Endodermal cell (in vitro differentiated cells): ENCODE measurements around the gene MLN. TPM values are rescaled to one million over a fixed set of nuclear protein-coding genes. Genes with fewer than 3 reads are reported as not detected.

Experiments
- DNase-seq: peaks from one replicate; pipeline ENCODE4 v3.0.0-alpha.2; 2017
- H3K27ac ChIP-seq: 2 replicates; pipeline ENCODE4 v1.5.1; 2013; ENCODE audit warnings: mild to moderate bottlenecking, low read depth, low read length, moderate library complexity
- H3K27me3 ChIP-seq: 2 replicates; pipeline ENCODE4 v1.6.1; 2013; ENCODE audit warnings: mild to moderate bottlenecking, low read length, moderate library complexity; ENCODE audit not compliant: insufficient read depth, control insufficient read depth, poor library complexity, severe bottlenecking
- H3K36me3 ChIP-seq: 2 replicates; pipeline ENCODE4 v1.7.0; 2013; ENCODE audit warnings: mild to moderate bottlenecking, low read length, moderate library complexity; ENCODE audit not compliant: control insufficient read depth, insufficient read depth
- H3K4me1 ChIP-seq: one replicate; pipeline ENCODE4 v1.7.0; 2013; ENCODE audit warnings: low read length; ENCODE audit not compliant: control insufficient read depth, insufficient read depth
- H3K4me3 ChIP-seq: 2 replicates; pipeline ENCODE4 v1.5.1; 2013; ENCODE audit warnings: mild to moderate bottlenecking, low read length, moderate library complexity
- H3K9ac ChIP-seq: 2 replicates; pipeline ENCODE4 v1.6.1; 2013; ENCODE audit warnings: mild to moderate bottlenecking, low read length, moderate library complexity; ENCODE audit not compliant: poor library complexity, severe bottlenecking; ENCODE audit errors: extremely low read depth
- H3K9me3 ChIP-seq: 2 replicates; pipeline ENCODE4 v1.6.1; 2013; ENCODE audit warnings: mild to moderate bottlenecking, low read length, moderate library complexity; ENCODE audit not compliant: control insufficient read depth
- H3K27ac Mint-ChIP-seq: 2 replicates; pipeline ENCODE4 v1.8.0; 2020; ENCODE audit warnings: mixed read lengths
- H3K27me3 Mint-ChIP-seq: 2 replicates; pipeline ENCODE4 v1.8.0; 2021; ENCODE audit warnings: mild to moderate bottlenecking, mixed read lengths; ENCODE audit not compliant: insufficient read depth
- H3K36me3 Mint-ChIP-seq: 2 replicates; pipeline ENCODE4 v1.8.0; 2020; ENCODE audit warnings: low read depth, mixed read lengths
- H3K4me1 Mint-ChIP-seq: 2 replicates; pipeline ENCODE4 v1.8.0; 2020; ENCODE audit warnings: mixed read lengths
- H3K4me3 Mint-ChIP-seq: 2 replicates; pipeline ENCODE4 v1.8.0; 2020; ENCODE audit warnings: mild to moderate bottlenecking, moderate library complexity, mixed read lengths
- H3K9me3 Mint-ChIP-seq: 2 replicates; pipeline ENCODE4 v1.8.0; 2020; ENCODE audit warnings: mild to moderate bottlenecking, mixed read lengths
- whole genome bisulfite sequencing, 2 experiments: methylation state at CpG; one replicate each; pipeline versions ENCODE4 v1.1.5 to v1.1.7; 2013; ENCODE audit warnings: missing lambda C conversion rate in 2 of 2, mixed read lengths in 1 of 2; ENCODE audit not compliant: insufficient coverage in 1 of 2, insufficient read length in 1 of 2; 5-methylcytosine and 5-hydroxymethylcytosine counted together
- total RNA-seq, 2 donors: library from RNA; stranded (reverse); fragmentation: NEBNext Ultra II Directional in 1 of 2; extraction: Animal tissue kit (Norgen Biotek cat#: 25700) in 1 of 2; gene quantifications; 2 replicates in 1 of 2; 3 replicates in 1 of 2; pipeline ENCODE4 v1.2.1, GENCODE V29; 2021
- TF ChIP-seq, protein P1 (sequence below): fragments of 200-600 bp; sonication (generic); conservative IDR thresholded peaks from 2 replicates; pipeline ENCODE4 v1.5.0; 2021; ENCODE audit warnings: antibody characterized with exemption, mild to moderate bottlenecking

MLN gene
- total RNA-seq, 2 donors from 2014 or later = not detected

DNA sequence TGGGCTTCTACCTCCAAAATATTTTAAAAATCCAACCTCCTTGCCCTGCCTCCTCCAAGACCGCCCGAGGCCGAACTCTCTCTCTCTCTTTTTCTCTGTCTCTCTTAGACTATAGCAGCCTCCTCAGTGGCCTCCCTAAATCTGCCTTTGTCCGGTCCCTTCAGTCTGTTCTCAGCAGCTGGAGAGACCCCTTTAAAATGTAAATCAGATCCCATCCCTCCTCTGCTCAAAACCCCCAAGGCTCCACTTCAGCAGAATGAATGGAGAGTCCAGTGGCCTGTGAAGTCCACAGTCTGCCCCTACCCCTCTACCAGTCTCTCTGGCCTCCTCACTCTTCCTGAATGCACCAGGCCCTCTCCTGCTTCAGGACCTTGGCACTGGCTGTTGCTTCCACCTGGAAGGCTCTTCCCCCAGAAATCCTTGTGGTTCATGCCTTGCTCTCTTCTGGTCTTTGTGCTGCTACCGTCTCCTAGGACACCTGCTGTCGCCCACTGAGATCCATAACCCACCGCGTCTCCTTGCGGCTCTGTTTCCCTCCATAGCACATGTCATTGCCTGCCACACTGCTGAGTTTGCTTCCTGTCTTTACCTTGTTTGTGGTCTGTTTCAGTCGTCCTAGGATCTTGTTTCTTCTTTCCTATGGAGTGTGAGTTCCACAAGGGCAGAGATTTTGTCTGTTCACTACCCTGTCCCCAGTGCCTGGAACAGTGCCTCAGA, 6.0 kb downstream of the MLN start:
- peaks cover 12% of the 10 kb centered on the region for H3K27me3 Mint-ChIP-seq
- Histone ChIP-seq H3K4me1 (peaks cover 4% of the 10 kb centered on the region), H3K9ac (no peak overlapping the region), H3K27me3 (no peaks in the 10 kb centered on the region), H3K36me3 (no peaks in the 10 kb centered on the region), H3K4me3 (no peak overlapping the region), H3K9me3 (no peaks in the 10 kb centered on the region), H3K27ac (peak overlapping the region; percentile 51)
- no peaks in the 10 kb centered on the region for H3K36me3 Mint-ChIP-seq
- no peak overlapping the region for H3K27ac Mint-ChIP-seq
- TF ChIP-seq, protein P1, sequence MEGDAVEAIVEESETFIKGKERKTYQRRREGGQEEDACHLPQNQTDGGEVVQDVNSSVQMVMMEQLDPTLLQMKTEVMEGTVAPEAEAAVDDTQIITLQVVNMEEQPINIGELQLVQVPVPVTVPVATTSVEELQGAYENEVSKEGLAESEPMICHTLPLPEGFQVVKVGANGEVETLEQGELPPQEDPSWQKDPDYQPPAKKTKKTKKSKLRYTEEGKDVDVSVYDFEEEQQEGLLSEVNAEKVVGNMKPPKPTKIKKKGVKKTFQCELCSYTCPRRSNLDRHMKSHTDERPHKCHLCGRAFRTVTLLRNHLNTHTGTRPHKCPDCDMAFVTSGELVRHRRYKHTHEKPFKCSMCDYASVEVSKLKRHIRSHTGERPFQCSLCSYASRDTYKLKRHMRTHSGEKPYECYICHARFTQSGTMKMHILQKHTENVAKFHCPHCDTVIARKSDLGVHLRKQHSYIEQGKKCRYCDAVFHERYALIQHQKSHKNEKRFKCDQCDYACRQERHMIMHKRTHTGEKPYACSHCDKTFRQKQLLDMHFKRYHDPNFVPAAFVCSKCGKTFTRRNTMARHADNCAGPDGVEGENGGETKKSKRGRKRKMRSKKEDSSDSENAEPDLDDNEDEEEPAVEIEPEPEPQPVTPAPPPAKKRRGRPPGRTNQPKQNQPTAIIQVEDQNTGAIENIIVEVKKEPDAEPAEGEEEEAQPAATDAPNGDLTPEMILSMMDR = no peak
- DNase-seq = no peak
- WGBS, 2 experiments = 82 to 83% methylated on average over 7 to 10 of the region's 10 CpGs
- peaks cover 9% of the 10 kb centered on the region for H3K4me1 Mint-ChIP-seq
- H3K4me3 Mint-ChIP-seq = no peak overlapping the region
- H3K9me3 Mint-ChIP-seq = no peaks in the 10 kb centered on the region

DNA sequence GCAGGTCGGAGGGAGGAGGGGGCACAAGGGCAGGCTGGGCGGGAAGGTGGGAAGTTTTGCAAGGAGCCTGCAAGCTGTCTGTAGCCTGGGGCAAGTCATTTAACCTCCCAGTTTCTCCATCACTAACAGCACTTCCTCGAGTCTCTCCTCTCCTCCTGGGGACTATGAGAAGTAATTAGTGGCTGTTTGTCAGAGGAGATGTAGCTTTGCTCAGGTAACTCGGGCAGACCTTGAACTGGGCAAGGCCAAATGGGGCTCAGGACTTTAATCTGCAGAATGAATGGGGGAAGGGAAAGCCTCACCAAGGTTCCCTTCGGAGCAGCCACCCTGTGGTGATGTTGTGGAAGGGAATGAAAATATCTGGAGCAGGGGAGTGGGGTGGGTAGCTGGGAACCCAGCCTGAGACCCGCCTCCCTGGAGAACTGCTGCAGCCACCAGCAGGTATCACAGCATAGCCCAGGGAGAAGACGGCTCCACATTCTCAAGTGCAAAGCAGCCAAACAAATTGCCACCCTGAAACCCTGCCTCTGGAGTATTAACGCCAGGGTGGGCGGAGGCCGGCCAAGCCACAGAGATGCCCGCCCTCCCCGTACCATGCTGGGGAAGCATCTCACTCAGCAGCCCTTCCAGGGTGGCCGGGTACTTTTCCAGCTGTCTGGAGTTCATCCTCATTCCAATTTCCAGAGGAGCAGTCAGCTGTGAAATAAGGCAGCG, 8.7 kb downstream of the MLN start:
- Histone ChIP-seq H3K4me3 (no peak overlapping the region), H3K27me3 (no peaks in the 10 kb centered on the region), H3K9me3 (no peaks in the 10 kb centered on the region), H3K27ac (no peak overlapping the region), H3K36me3 (no peaks in the 10 kb centered on the region), H3K4me1 (peaks cover 4% of the 10 kb centered on the region), H3K9ac (no peak overlapping the region)
- Mint-ChIP-seq H3K36me3 (no peaks in the 10 kb centered on the region), H3K27me3 (peaks cover 13% of the 10 kb centered on the region), H3K4me1 (peaks cover 25% of the 10 kb centered on the region), H3K4me3 (no peak overlapping the region), H3K9me3 (no peaks in the 10 kb centered on the region), H3K27ac (no peak overlapping the region)
- TF ChIP-seq, protein P1 = peak; percentile 21
- 67 to 77% methylated on average over 7 to 14 of the region's 14 CpGs for WGBS, 2 experiments
- DNase-seq = peak; percentile 70

DNA sequence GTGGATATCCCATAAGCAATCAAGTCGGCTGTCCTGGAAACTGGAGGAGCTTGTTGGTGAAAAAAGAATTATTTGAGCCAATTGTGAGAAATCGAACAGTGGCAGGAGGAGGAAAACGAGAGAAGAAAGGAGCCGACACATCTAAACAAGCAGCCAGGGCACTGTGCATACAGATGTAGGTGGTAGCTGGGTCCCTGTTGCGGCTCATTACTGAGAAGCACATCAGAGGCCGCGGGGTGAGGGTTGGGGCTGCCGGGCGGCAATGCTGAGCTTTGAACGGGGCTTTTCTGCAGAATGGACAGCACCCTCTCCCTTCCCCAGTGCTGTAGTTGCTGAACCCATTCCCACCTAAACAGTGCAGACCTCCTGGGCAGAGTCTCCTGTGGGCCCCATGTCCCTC, 10.8 kb downstream of the MLN start:
- DNase-seq = no peak
- peaks cover 10% of the 10 kb centered on the region for H3K4me1 ChIP-seq
- H3K4me3 ChIP-seq = no peak overlapping the region
- Mint-ChIP-seq H3K27me3 (peaks cover 11% of the 10 kb centered on the region), H3K9me3 (no peaks in the 10 kb centered on the region), H3K4me1 (peaks cover 36% of the 10 kb centered on the region), H3K27ac (no peak overlapping the region), H3K36me3 (no peaks in the 10 kb centered on the region), H3K4me3 (no peak overlapping the region)
- no peaks in the 10 kb centered on the region for H3K36me3 ChIP-seq
- H3K27ac ChIP-seq = no peak overlapping the region
- H3K27me3 ChIP-seq = no peaks in the 10 kb centered on the region
- 83 to 87% methylated on average over 7 to 10 of the region's 10 CpGs for WGBS, 2 experiments
- TF ChIP-seq, protein P1 = no peak
- H3K9ac ChIP-seq = no peak overlapping the region
- H3K9me3 ChIP-seq = no peaks in the 10 kb centered on the region
